Kidney (tissue), 14 donors: Measurements from ENCODE around the gene CACNA1S. TPM values are rescaled to one million over a fixed set of nuclear protein-coding genes. Genes with fewer than 3 reads are reported as not detected.
A peak's percentile ranks its signal among the peaks of the same experiment; 100 is the strongest.

Source experiments
- DNase-seq, 5 donors: peaks; one replicate each; pipeline ENCODE4 v3.0.0-alpha.2; 2013 to 2020
- FAIRE-seq: peaks from 2 replicates; lab custom pipeline; 2012; peaks lifted over from hg19 to GRCh38; lab: Jason Lieb, UNC
- H3K27ac ChIP-seq, 2 donors: one replicate each; pipeline ENCODE4 v1.7.0; 2013; ENCODE audit warnings: low read depth in 2 of 2, low read length in 2 of 2, inconsistent platforms in 1 of 2
- H3K27me3 ChIP-seq: one replicate; pipeline ENCODE4 v1.7.1; 2013; ENCODE audit warnings: low read length, inconsistent platforms; ENCODE audit not compliant: control insufficient read depth, insufficient read depth
- H3K36me3 ChIP-seq, 3 donors: one replicate each; pipeline versions ENCODE4 v1.7.0 to v1.7.1; 2013; ENCODE audit warnings: low read length in 3 of 3, control low read depth in 1 of 3, inconsistent platforms in 1 of 3; ENCODE audit not compliant: insufficient read depth in 3 of 3, control insufficient read depth in 2 of 3
- H3K4me1 ChIP-seq, 3 donors: one replicate each; pipeline versions ENCODE4 v1.7.0 to v1.7.1; 2013; ENCODE audit warnings: low read length in 3 of 3, inconsistent platforms in 1 of 3, low read depth in 1 of 3; ENCODE audit not compliant: control insufficient read depth in 2 of 3, insufficient read depth in 2 of 3
- H3K4me3 ChIP-seq, 3 donors: one replicate each; pipeline versions ENCODE4 v1.7.0 to v1.8.1; 2013; ENCODE audit warnings: low read length in 3 of 3, control low read depth in 1 of 3, inconsistent platforms in 1 of 3
- H3K9ac ChIP-seq, 3 donors: one replicate each; pipeline versions ENCODE4 v1.7.0 to v1.7.1; 2013; ENCODE audit warnings: low read length in 3 of 3, control low read depth in 1 of 3, inconsistent platforms in 1 of 3
- H3K9me3 ChIP-seq, 3 donors: one replicate each; pipeline versions ENCODE4 v1.7.0 to v1.7.1; 2013; ENCODE audit warnings: low read length in 3 of 3, control low read depth in 1 of 3, inconsistent platforms in 1 of 3; ENCODE audit not compliant: control insufficient read depth in 2 of 3, insufficient read depth in 1 of 3
- intact Hi-C: fragments of 100-400 bp; cut with DNase I; formaldehyde crosslinking; loops from one replicate; pipeline ENCODE4 v1.11.1; 2022
- polyA plus RNA-seq: library from polyadenylated mRNA; stranded (reverse); fragments of 350-450 nt; fragmentation: Illumina TruSeq; extraction: RNeasy Lipid Tissue Mini Kit (QIAGEN cat#74804); gene quantifications from one replicate; pipeline ENCODE4 v1.2.3, GENCODE V29; 2014; ENCODE audit warnings: low read depth, low replicate concordance; ENCODE audit not compliant: insufficient read depth
- total RNA-seq: library from RNA; stranded (reverse); fragmentation: NEBNext Ultra II Directional; extraction: Animal tissue kit (Norgen Biotek cat#: 25700); gene quantifications from one replicate; pipeline ENCODE4 v1.2.1, GENCODE V29; 2021
- TF ChIP-seq, protein P1 (sequence below): IDR thresholded peaks from 3 replicates; pipeline ENCODE4 v1.5.1; 2012; ENCODE audit warnings: mild to moderate bottlenecking, moderate library complexity, borderline replicate concordance; ENCODE audit not compliant: insufficient read depth; ENCODE audit errors: extremely low read depth
- donor health status: control.
- donor health status: control.
- donor health status: control.
- donor health status: control.
- donor health status: control.
- donor health status: DM: yes; HTN: yes; CAD: no.
- donor health status: Normal renal cell carcinoma (clear cell type).

Gene CACNA1S
- total and polyA plus RNA-seq, 2 donors from 2014 or later, result 0.41 TPM; not detected in 1

DNA sequence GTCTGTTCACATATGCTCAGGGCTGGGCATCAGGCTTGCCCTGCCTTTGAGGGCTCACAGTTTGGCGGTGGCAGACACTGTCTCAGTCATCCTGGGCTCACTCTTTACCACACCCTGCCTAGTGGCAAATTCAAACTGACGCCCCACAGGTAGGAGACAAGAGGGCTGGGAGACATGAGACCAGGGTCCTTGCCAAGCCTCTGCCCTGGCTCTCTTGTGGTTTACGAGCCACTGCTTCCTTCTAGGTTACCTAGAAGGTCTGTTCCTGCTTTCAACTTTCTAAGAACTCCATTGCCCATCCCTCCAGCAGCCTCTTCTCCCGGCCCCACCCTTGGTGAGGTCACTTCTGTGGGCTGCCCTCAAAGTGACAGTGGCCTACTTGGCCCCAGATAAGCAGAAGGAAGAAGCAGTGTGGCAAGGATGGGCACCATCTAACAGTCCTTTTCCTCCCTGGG, 99.2 kb downstream of the CACNA1S start:
- no peak for FAIRE-seq
- H3K4me3 ChIP-seq, result no peak overlapping the region
- no peaks in the 10 kb centered on the region for H3K36me3 ChIP-seq
- peaks cover 0 to 11% (median 0%) of the 10 kb centered on the region in 3 donors for H3K4me1 ChIP-seq
- no peak overlapping the region for H3K9ac ChIP-seq
- TF ChIP-seq, protein P1, sequence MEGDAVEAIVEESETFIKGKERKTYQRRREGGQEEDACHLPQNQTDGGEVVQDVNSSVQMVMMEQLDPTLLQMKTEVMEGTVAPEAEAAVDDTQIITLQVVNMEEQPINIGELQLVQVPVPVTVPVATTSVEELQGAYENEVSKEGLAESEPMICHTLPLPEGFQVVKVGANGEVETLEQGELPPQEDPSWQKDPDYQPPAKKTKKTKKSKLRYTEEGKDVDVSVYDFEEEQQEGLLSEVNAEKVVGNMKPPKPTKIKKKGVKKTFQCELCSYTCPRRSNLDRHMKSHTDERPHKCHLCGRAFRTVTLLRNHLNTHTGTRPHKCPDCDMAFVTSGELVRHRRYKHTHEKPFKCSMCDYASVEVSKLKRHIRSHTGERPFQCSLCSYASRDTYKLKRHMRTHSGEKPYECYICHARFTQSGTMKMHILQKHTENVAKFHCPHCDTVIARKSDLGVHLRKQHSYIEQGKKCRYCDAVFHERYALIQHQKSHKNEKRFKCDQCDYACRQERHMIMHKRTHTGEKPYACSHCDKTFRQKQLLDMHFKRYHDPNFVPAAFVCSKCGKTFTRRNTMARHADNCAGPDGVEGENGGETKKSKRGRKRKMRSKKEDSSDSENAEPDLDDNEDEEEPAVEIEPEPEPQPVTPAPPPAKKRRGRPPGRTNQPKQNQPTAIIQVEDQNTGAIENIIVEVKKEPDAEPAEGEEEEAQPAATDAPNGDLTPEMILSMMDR, result no peak
- no peaks in the 10 kb centered on the region for H3K9me3 ChIP-seq
- intact Hi-C loops, result no loop called here
- no peaks in the 10 kb centered on the region for H3K27me3 ChIP-seq
- H3K27ac ChIP-seq, result no peak overlapping the region
- peak in 1 of 5 donors; percentile 26 for DNase-seq

DNA sequence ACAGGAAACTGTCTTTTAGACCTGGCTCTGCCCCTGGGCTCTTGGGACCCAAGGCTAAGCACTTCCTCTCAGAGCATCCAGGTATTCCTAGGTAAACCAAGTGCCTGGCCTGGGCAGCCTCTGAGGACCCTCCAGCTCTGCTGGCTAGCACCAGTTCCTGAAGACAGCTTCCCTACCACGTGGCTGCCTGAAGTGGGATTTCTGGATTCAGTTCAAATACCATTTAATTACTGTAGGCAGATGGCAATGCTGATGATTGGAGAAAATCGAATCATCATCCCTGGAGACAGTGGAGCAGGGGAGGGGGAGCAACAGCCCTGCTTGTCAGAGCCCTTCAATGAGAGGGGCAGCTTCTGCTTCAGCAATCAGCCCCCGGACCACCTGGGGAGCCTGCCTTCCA, 100.6 kb downstream of the CACNA1S start:
- DNase-seq, result peak in 1 of 5 donors; percentile 54
- Histone ChIP-seq H3K4me3 (no peak overlapping the region), H3K4me1 (peaks cover 0 to 6% (median 0%) of the 10 kb centered on the region in 3 donors), H3K9me3 (peaks cover 0 to 1% (median 0%) of the 10 kb centered on the region in 3 donors), H3K27ac (no peak overlapping the region), H3K9ac (no peak overlapping the region), H3K27me3 (peaks cover 2% of the 10 kb centered on the region), H3K36me3 (no peaks in the 10 kb centered on the region)
- intact Hi-C loops, result no loop called here
- no peak for FAIRE-seq
- TF ChIP-seq, protein P1, result no peak

DNA sequence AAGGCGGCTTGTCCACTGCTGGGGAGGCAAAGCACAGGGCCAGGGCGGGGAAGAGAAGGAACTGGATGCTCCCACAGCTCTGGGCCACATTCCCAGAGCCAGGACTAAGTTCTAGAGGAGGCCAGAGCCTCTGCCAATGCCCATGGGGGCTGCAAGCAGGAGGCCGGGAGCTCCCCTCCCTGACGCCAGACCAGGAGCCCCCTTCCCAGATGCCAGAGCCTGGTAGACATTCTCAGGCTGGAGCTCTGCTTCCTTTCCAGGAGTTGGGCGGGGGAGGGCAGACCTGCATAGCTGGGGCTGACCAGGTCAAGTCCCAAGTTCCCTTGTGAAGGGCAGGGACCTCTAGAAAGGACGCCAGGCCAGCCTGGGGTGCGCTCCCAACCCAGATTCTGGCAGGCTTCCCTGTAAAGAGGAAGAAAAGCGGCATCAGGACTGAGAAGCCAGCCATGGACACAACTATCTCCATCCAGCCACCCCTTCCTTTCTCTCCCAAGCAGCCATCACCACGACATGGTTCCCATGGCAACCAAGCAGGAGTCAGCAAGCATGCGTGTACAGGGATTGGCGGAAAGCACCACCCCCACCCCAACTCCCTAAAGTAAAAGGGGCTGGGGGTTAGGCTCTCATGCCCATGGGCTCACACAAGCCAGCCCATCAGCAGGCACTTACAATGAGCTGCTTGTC, 102.1 kb downstream of the CACNA1S start:
- intact Hi-C loops, result no loop called here
- no peak for FAIRE-seq
- Histone ChIP-seq H3K4me1 (no peaks in the 10 kb centered on the region), H3K4me3 (no peak overlapping the region), H3K27ac (no peak overlapping the region), H3K9ac (no peak overlapping the region), H3K9me3 (peaks cover 0 to 1% (median 0%) of the 10 kb centered on the region in 3 donors), H3K36me3 (no peaks in the 10 kb centered on the region), H3K27me3 (peaks cover 2% of the 10 kb centered on the region)
- TF ChIP-seq, protein P1, result no peak
- peak in 2 of 5 donors; percentile 57 to 59 for DNase-seq
